ENCODE results near the gene KLF14. TPM values are rescaled to one million over a fixed set of nuclear protein-coding genes. Genes with fewer than 3 reads are reported as not detected.
A peak's percentile ranks its signal among the peaks of the same experiment; 100 is the strongest.

Gene KLF14
- total RNA-seq, 1 experiment from 2014 or later = not detected

GRCh38 chr7:130734815-130735716, 1.1 kb upstream of the KLF14 start:
- ChIA-PET CTCF (no interaction called here), POLR2A (ENCODE audit: low non-redundant PET) (interaction anchor here (0.6 kb wide), 1 partner anchor 41 kb away, joined by 17 read pairs; no protein-coding TSS in a partner anchor)
- no peak for DNase-seq (ENCODE audit: low spot score)
- no TSS peak for BruUV-seq (replicated peaks)
- H3K9me3 ChIP-seq (ENCODE audit: low read depth, low read length, poor library complexity, severe bottlenecking) = no peaks in the 10 kb centered on the region
- H3K27ac ChIP-seq (ENCODE audit: low read depth, low read length, poor library complexity, severe bottlenecking) = no peak overlapping the region
- peaks cover 87% of the 10 kb centered on the region for H3K27me3 ChIP-seq (replicated peaks; ENCODE audit: insufficient read depth, low read depth, low read length, poor library complexity)
- intact Hi-C loops (cut with micrococcal nuclease; ENCODE audit: unreplicated experiment) = no loop called here
- H3K4me1 ChIP-seq (ENCODE audit: insufficient read depth, low read length, poor library complexity, severe bottlenecking) = peaks cover 5% of the 10 kb centered on the region
- peak overlapping the region; percentile 49 for H3K4me3 ChIP-seq (ENCODE audit: low read depth, low read length, poor library complexity, severe bottlenecking)
- H3K36me3 ChIP-seq (ENCODE audit: insufficient read depth, low read length, poor library complexity, severe bottlenecking) = no peaks in the 10 kb centered on the region
- TF ChIP-seq CTCF (conservative IDR thresholded peaks at IDR 0.05; ENCODE audit: low read depth, low read length) = no peak
- no peak for TF ChIP-seq EZH2 (IDR thresholded peaks at IDR 0.05; ENCODE audit: borderline replicate concordance, low read depth, low read length, poor library complexity, severe bottlenecking)

GRCh38 chr7:130732980-130733930, 752 bp downstream of the KLF14 start:
- H3K36me3 ChIP-seq (ENCODE audit: insufficient read depth, low read length, poor library complexity, severe bottlenecking) = no peaks in the 10 kb centered on the region
- TF ChIP-seq CTCF (conservative IDR thresholded peaks at IDR 0.05; ENCODE audit: low read depth, low read length) = no peak
- TF ChIP-seq EZH2 (IDR thresholded peaks at IDR 0.05; ENCODE audit: borderline replicate concordance, low read depth, low read length, poor library complexity, severe bottlenecking) = no peak
- no peak overlapping the region for H3K27ac ChIP-seq (ENCODE audit: low read depth, low read length, poor library complexity, severe bottlenecking)
- peaks cover 69% of the 10 kb centered on the region for H3K27me3 ChIP-seq (replicated peaks; ENCODE audit: insufficient read depth, low read depth, low read length, poor library complexity)
- H3K9me3 ChIP-seq (ENCODE audit: low read depth, low read length, poor library complexity, severe bottlenecking) = no peaks in the 10 kb centered on the region
- BruUV-seq (replicated peaks) = no TSS peak
- no peak for DNase-seq (ENCODE audit: low spot score)
- ChIA-PET POLR2A (ENCODE audit: low non-redundant PET) (no interaction called here), CTCF (no interaction called here)
- peak overlapping the region; percentile 49 for H3K4me3 ChIP-seq (ENCODE audit: low read depth, low read length, poor library complexity, severe bottlenecking)
- intact Hi-C loops (cut with micrococcal nuclease; ENCODE audit: unreplicated experiment) = no loop called here
- H3K4me1 ChIP-seq (ENCODE audit: insufficient read depth, low read length, poor library complexity, severe bottlenecking) = peaks cover 5% of the 10 kb centered on the region

GRCh38 chr7:130723784-130724183, 10.2 kb downstream of the KLF14 start:
- ChIA-PET CTCF (no interaction called here), POLR2A (ENCODE audit: low non-redundant PET) (no interaction called here)
- BruUV-seq (replicated peaks) = no TSS peak
- TF ChIP-seq EZH2 (IDR thresholded peaks at IDR 0.05; ENCODE audit: borderline replicate concordance, low read depth, low read length, poor library complexity, severe bottlenecking) (no peak), CTCF (conservative IDR thresholded peaks at IDR 0.05; ENCODE audit: low read depth, low read length) (no peak)
- no peak overlapping the region for H3K4me3 ChIP-seq (ENCODE audit: low read depth, low read length, poor library complexity, severe bottlenecking)
- H3K4me1 ChIP-seq (ENCODE audit: insufficient read depth, low read length, poor library complexity, severe bottlenecking) = peaks cover 4% of the 10 kb centered on the region
- intact Hi-C loops (cut with micrococcal nuclease; ENCODE audit: unreplicated experiment) = no loop called here
- peak; percentile 15 for DNase-seq (ENCODE audit: low spot score)
- no peaks in the 10 kb centered on the region for H3K9me3 ChIP-seq (ENCODE audit: low read depth, low read length, poor library complexity, severe bottlenecking)
- no peaks in the 10 kb centered on the region for H3K36me3 ChIP-seq (ENCODE audit: insufficient read depth, low read length, poor library complexity, severe bottlenecking)
- peaks cover 8% of the 10 kb centered on the region for H3K27me3 ChIP-seq (replicated peaks; ENCODE audit: insufficient read depth, low read depth, low read length, poor library complexity)
- H3K27ac ChIP-seq (ENCODE audit: low read depth, low read length, poor library complexity, severe bottlenecking) = no peak overlapping the region
